K562 (cell line): ENCODE measurements around the gene PTBP2. TPM values are rescaled to one million over a fixed set of nuclear protein-coding genes. Genes with fewer than 3 reads are reported as not detected.

Experiments used
- ATAC-seq: fragments of 200-7000 bp; cut with Tn5 transposase; 3 replicates; pipeline ENCODE4 v1.9.1; 2020; ENCODE audit warnings: moderate library complexity
- BruUV-seq: library from RNA; stranded (reverse); fragments of 400-500 nt; replicated peaks from 2 replicates; lab custom pipeline; 2021; lab: Mats Ljungman, UMichigan
- CTCF ChIA-PET: fragments of 300-600 bp; formaldehyde crosslinking; extraction: SDS; loops from one replicate; lab custom pipeline; 2021; ENCODE audit warnings: low intra/inter-chr PET ratio; lab: Yijun Ruan, JAX
- POLR2A ChIA-PET: fragments of 300-600, 350-650 bp; sonication (Branson Sonifier 250); formaldehyde crosslinking; extraction: SDS; loops from one replicate; lab custom pipeline; 2021; ENCODE audit warnings: antibody characterized with exemption, inconsistent platforms; lab: Yijun Ruan, JAX
- DNase-seq, 4 experiments: peaks; one replicate each; pipeline versions ENCODE4 v3.0.0 to v3.0.0-alpha.2; 2011 to 2018; ENCODE audit warnings: low spot score in 3 of 4, mixed read lengths in 3 of 4; ENCODE audit errors: extremely low read depth in 1 of 4
- FAIRE-seq: peaks from 2 replicates; lab custom pipeline; 2011; peaks lifted over from hg19 to GRCh38; lab: Jason Lieb, UNC
- H2AFZ ChIP-seq: 2 replicates; pipeline ENCODE4 v1.6.0; 2011; ENCODE audit warnings: low read depth, low read length, control low read depth, inconsistent platforms
- H3K27ac ChIP-seq: fragments of 200-600 bp; 3 replicates; pipeline ENCODE4 v1.8.0; 2011; ENCODE audit warnings: low read depth, mild to moderate bottlenecking, control low read depth, inconsistent platforms, low read length, moderate library complexity, mixed read lengths; ENCODE audit errors: extremely low read depth
- H3K27me3 ChIP-seq, 2 experiments: fragments of 300-600 bp in 1 of 2; 2 replicates in 1 of 2; 3 replicates in 1 of 2; pipeline versions ENCODE4 v1.6.0 to v1.8.0; 2011; ENCODE audit warnings: inconsistent platforms in 2 of 2, low read length in 2 of 2, mild to moderate bottlenecking in 1 of 2, mixed read lengths in 1 of 2, moderate library complexity in 1 of 2; ENCODE audit not compliant: control insufficient read depth in 2 of 2, insufficient read depth in 2 of 2
- H3K36me3 ChIP-seq: fragments of 300-600 bp; 3 replicates; pipeline ENCODE4 v1.8.0; 2011; ENCODE audit warnings: mild to moderate bottlenecking, low read length, inconsistent platforms; ENCODE audit not compliant: control insufficient read depth, insufficient read depth
- H3K4me1 ChIP-seq, 2 experiments: fragments of 200-600 bp in 1 of 2; replicated peaks in 1 of 2; 2 replicates in 1 of 2; 3 replicates in 1 of 2; pipeline versions ENCODE4 v1.5.1 to v1.8.0; 2011; ENCODE audit warnings: inconsistent platforms in 2 of 2, low read length in 2 of 2, mild to moderate bottlenecking in 1 of 2, mixed read lengths in 1 of 2, moderate library complexity in 1 of 2; ENCODE audit not compliant: control insufficient read depth in 2 of 2, insufficient read depth in 2 of 2
- H3K4me2 ChIP-seq: 2 replicates; pipeline ENCODE4 v1.6.1; 2011; ENCODE audit warnings: low read length, control low read depth, inconsistent platforms, mixed read lengths; ENCODE audit not compliant: insufficient read depth
- H3K4me3 ChIP-seq: fragments of 200-600 bp; sonication (generic), shearing (Covaris generic); 2 replicates; pipeline ENCODE4 v1.5.1; 2016; ENCODE audit warnings: control low read depth, inconsistent platforms
- H3K79me2 ChIP-seq: fragments of 200-600 bp; 3 replicates; pipeline ENCODE4 v1.8.0; 2011; ENCODE audit warnings: low read length, inconsistent platforms; ENCODE audit not compliant: control insufficient read depth, insufficient read depth
- H3K9ac ChIP-seq, 2 experiments: 2 replicates each; pipeline versions ENCODE4 v1.6.0 to v1.6.1; 2011; ENCODE audit warnings: low read depth in 2 of 2, low read length in 2 of 2, control low read depth in 1 of 2, inconsistent platforms in 1 of 2, mild to moderate bottlenecking in 1 of 2, mixed read lengths in 1 of 2; ENCODE audit not compliant: insufficient read depth in 1 of 2
- H3K9me1 ChIP-seq: one replicate; pipeline ENCODE4 v1.6.0; 2011; ENCODE audit warnings: inconsistent platforms, mild to moderate bottlenecking, low read length, moderate library complexity; ENCODE audit not compliant: control insufficient read depth, insufficient read depth
- H3K9me3 ChIP-seq: replicated peaks from 2 replicates; pipeline ENCODE4 v1.5.1; 2011; ENCODE audit warnings: low read depth, low read length, inconsistent platforms; ENCODE audit not compliant: control insufficient read depth, insufficient read depth
- H4K20me1 ChIP-seq: replicated peaks from 2 replicates; pipeline ENCODE4 v1.6.1; 2011; ENCODE audit warnings: low read length, inconsistent platforms, mixed read lengths; ENCODE audit not compliant: control insufficient read depth, insufficient read depth
- GTF2A2 ChIP-seq: IDR thresholded peaks from 2 replicates; pipeline ENCODE4 v1.6.1; 2016; ENCODE audit warnings: mild to moderate bottlenecking, missing genetic modification characterization, missing compliant biosample characterization
- KDM2B ChIP-seq: fragments of 250-450 bp; sonication (Bioruptor Pico); IDR thresholded peaks from 2 replicates; pipeline ENCODE4 v1.8.0; 2021; ENCODE audit warnings: mild to moderate bottlenecking, moderate library complexity
- SREBF2 ChIP-seq: sonication (generic); formaldehyde crosslinking; IDR thresholded peaks from 2 replicates; pipeline ENCODE4 v1.4.0; 2020; ENCODE audit warnings: mild to moderate bottlenecking, missing genetic modification reagents
- SRSF3 ChIP-seq: fragments of 200-400 bp; formaldehyde crosslinking; IDR thresholded peaks from 2 replicates; pipeline ENCODE4 v1.6.1; 2016; ENCODE audit warnings: mild to moderate bottlenecking, low read length, moderate library complexity; ENCODE audit not compliant: insufficient read depth
- TAF15 ChIP-seq: fragments of 200-400 bp; formaldehyde crosslinking; IDR thresholded peaks from 2 replicates; pipeline ENCODE4 v1.6.1; 2017; ENCODE audit warnings: mild to moderate bottlenecking, low read depth, low read length, moderate library complexity
- TFAM ChIP-seq: fragments of 250-450 bp; sonication (Bioruptor Pico); conservative IDR thresholded peaks from 2 replicates; pipeline ENCODE4 v1.5.0; 2021; ENCODE audit warnings: mild to moderate bottlenecking, moderate library complexity
- ZNF134 ChIP-seq: fragments of 250-450 bp; sonication (Bioruptor Pico); conservative IDR thresholded peaks from 2 replicates; pipeline ENCODE4 v1.4.0; 2020
- WGBS: fragments of 100-300 bp; shearing (Covaris generic); methylation state at CpG from one replicate; pipeline ENCODE4 v1.1.6; 2016; ENCODE audit warnings: low coverage, mixed read lengths; ENCODE audit not compliant: insufficient coverage; ENCODE audit errors: missing lambda C conversion rate; 5-methylcytosine and 5-hydroxymethylcytosine counted together
- in situ Hi-C: fragments of 300-500 bp; cut with MboI; formaldehyde crosslinking; loops from 4 replicates; pipeline ENCODE4 v1.15.0; 2018; ENCODE audit warnings: inconsistent platforms, mixed read lengths
- intact Hi-C: fragments of 100-400 bp; cut with micrococcal nuclease; formaldehyde crosslinking; loops from 2 replicates; pipeline ENCODE4 v1.14.2; 2022
- polyA plus RNA-seq, 8 experiments: library from polyadenylated mRNA; depleted of rRNA in 4 of 8; stranded (reverse) in 5 of 8; unstranded in 3 of 8; fragments of >200 nt; fragmentation: Nextera tagmentation in 2 of 8; fragmentation: Illumina TruSeq in 1 of 8; extraction: Ambion mirVana in 2 of 8; extraction: Trizol in 1 of 8; gene quantifications; 2 replicates each; pipeline versions ENCODE4 v1.2.1 to v1.2.3, GENCODE V29; 2011 to 2014; ENCODE audit warnings: inconsistent platforms in 1 of 8, missing spikeins in 1 of 8
- total RNA-seq, 7 experiments: library from RNA; depleted of rRNA in 6 of 7; stranded (reverse); fragments of >200 nt in 6 of 7; fragmentation: Illumina TruSeq in 2 of 7; extraction: Trizol in 2 of 7; gene quantifications; 2 replicates each; pipeline versions ENCODE4 v1.2.1 to v1.2.3, GENCODE V29; 2011 to 2021; ENCODE audit warnings: low replicate concordance in 1 of 7

The PTBP2 gene
- total and polyA plus RNA-seq, 9 of the 15 experiments (the other 6 are each of a cell fraction or from before 2014, with no cell fraction given) = 9.8 to 30.6 (median 19.0) TPM

DNA sequence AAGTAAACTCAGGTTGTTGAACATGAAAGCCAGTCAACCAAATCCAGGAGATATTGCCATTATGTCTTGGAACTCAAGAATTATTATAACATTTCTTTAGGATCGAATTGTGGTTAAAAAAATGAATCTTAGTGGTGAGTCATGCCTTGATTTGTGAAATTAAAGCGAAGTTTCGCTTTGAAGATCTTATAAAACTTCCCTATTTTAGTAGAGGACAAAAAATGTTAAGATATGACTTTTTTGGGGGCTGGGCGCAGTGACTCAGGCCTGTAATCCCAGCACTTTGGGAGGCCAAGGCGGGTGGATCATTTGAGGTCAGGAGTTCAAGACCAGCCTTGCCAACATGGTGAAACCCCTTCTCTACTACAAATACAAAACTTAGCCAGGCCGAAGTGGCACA lies 39.5 kb upstream of the PTBP2 start:
- ATAC-seq (no peak), DNase-seq (no peak), FAIRE-seq (no peak)
- Histone ChIP-seq H3K4me3 (no peak overlapping the region), H2AFZ (no peak overlapping the region), H4K20me1 (no peaks in the 10 kb centered on the region), H3K27me3 (no peaks in the 10 kb centered on the region), H3K36me3 (no peaks in the 10 kb centered on the region), H3K4me1 (no peaks in the 10 kb centered on the region), H3K79me2 (no peaks in the 10 kb centered on the region), H3K9me3 (no peaks in the 10 kb centered on the region), H3K4me2 (no peak overlapping the region), H3K9me1 (no peaks in the 10 kb centered on the region), H3K27ac (no peak overlapping the region), H3K9ac (no peak overlapping the region)
- intact Hi-C loops (no loop called here), in situ Hi-C loops (no loop called here)
- no TSS peak for BruUV-seq
- CTCF ChIA-PET = no interaction called here
- TF ChIP-seq KDM2B = no peak
- WGBS = 0% methylated on average over 6 of the region's 6 CpGs
- POLR2A ChIA-PET = no interaction called here

DNA sequence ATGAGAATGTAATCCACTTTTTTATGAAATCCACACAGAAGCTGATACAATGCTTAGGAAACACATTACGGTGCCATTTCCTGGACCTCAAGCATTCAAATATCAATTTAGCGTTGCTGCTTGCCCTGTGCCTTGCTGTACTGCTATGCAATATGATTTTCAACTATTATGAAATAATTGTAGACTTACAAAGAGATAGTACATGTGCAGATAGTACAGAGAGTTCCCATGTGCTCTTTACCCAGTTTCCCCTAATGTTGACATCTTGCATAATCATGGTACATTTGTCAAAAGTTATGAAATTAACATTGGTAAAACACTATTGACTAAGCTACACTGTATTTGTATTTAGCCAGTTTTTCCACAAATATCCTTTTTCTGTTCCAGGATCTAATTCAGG lies 37.7 kb upstream of the PTBP2 start:
- intact Hi-C loops = no loop called here
- no peak overlapping the region for H2AFZ ChIP-seq
- POLR2A ChIA-PET = no interaction called here
- no peaks in the 10 kb centered on the region for H3K79me2 ChIP-seq
- ATAC-seq (no peak), FAIRE-seq (no peak), DNase-seq (no peak)
- H3K4me2 ChIP-seq = no peak overlapping the region
- BruUV-seq = no TSS peak
- no peak overlapping the region for H3K27ac ChIP-seq
- H3K27me3 ChIP-seq = no peaks in the 10 kb centered on the region
- H4K20me1 ChIP-seq = no peaks in the 10 kb centered on the region
- H3K4me3 ChIP-seq = no peak overlapping the region
- 8% methylated on average over 2 of the region's 2 CpGs for WGBS
- in situ Hi-C loops = no loop called here
- TF ChIP-seq SREBF2 = no peak
- no peak for TF ChIP-seq SRSF3
- no peak for TF ChIP-seq TAF15
- TF ChIP-seq GTF2A2 = no peak
- no peak for TF ChIP-seq TFAM (CRISPR knock-in tag)
- TF ChIP-seq ZNF134 (CRISPR knock-in tag) = no peak
- TF ChIP-seq, all 486 proteins: peak for 0
- CTCF ChIA-PET = no interaction called here
- no peaks in the 10 kb centered on the region for H3K36me3 ChIP-seq
- H3K9me1 ChIP-seq = no peaks in the 10 kb centered on the region
- H3K9ac ChIP-seq = no peak overlapping the region
- H3K9me3 ChIP-seq = no peaks in the 10 kb centered on the region
- no peaks in the 10 kb centered on the region for H3K4me1 ChIP-seq
